ENCODE measurements around the gene NXPH2.
"Not testable (repeated sequence)": the region's sequence is repeated elsewhere in the genome, so short reads cannot be mapped to it uniquely, and the experiment has no call there.

NXPH2 gene

GRCh38 chr2:138760676-138761075 is 19.5 kb downstream of the NXPH2 start:
- in situ Hi-C loops (cut with HindIII; ENCODE audit: low sequenced_read_pairs), result no loop called here

GRCh38 chr2:138757384-138757783 is 22.8 kb downstream of the NXPH2 start:
- in situ Hi-C loops (cut with HindIII; ENCODE audit: low sequenced_read_pairs), result no loop called here

GRCh38 chr2:138752197-138752956 is 27.8 kb downstream of the NXPH2 start:
- in situ Hi-C loops (cut with HindIII; ENCODE audit: low sequenced_read_pairs), result no loop called here

GRCh38 chr2:138744713-138745112 is 35.5 kb downstream of the NXPH2 start:
- in situ Hi-C loops (cut with HindIII; ENCODE audit: low sequenced_read_pairs), result no loop called here

GRCh38 chr2:138742441-138743057 is 37.6 kb downstream of the NXPH2 start:
- in situ Hi-C loops (cut with HindIII; ENCODE audit: low sequenced_read_pairs), result no loop called here

GRCh38 chr2:138741851-138742250 is 38.3 kb downstream of the NXPH2 start:
- in situ Hi-C loops (cut with HindIII; ENCODE audit: low sequenced_read_pairs), result no loop called here

GRCh38 chr2:138737009-138737554 is 43.1 kb downstream of the NXPH2 start:
- in situ Hi-C loops (cut with HindIII; ENCODE audit: low sequenced_read_pairs), result not testable (repeated sequence)

GRCh38 chr2:138732651-138733050 is 47.5 kb downstream of the NXPH2 start:
- in situ Hi-C loops (cut with HindIII; ENCODE audit: low sequenced_read_pairs), result no loop called here

- in situ Hi-C loops (cut with HindIII; ENCODE audit: low sequenced_read_pairs), result no loop called here
These were observed 49.6 kb downstream of the NXPH2 start for GRCh38 chr2:138730497-138731030.

- in situ Hi-C loops (cut with HindIII; ENCODE audit: low sequenced_read_pairs), result no loop called here
These were observed 52.2 kb downstream of the NXPH2 start for GRCh38 chr2:138727956-138728355.

GRCh38 chr2:138726681-138727080 is 53.5 kb downstream of the NXPH2 start:
- in situ Hi-C loops (cut with HindIII; ENCODE audit: low sequenced_read_pairs), result no loop called here

GRCh38 chr2:138724729-138725459 is 55.3 kb downstream of the NXPH2 start:
- in situ Hi-C loops (cut with HindIII; ENCODE audit: low sequenced_read_pairs), result no loop called here

GRCh38 chr2:138724327-138724726 is 55.9 kb downstream of the NXPH2 start:
- in situ Hi-C loops (cut with HindIII; ENCODE audit: low sequenced_read_pairs), result no loop called here

- in situ Hi-C loops (cut with HindIII; ENCODE audit: low sequenced_read_pairs), result no loop called here
These were observed 56.8 kb downstream of the NXPH2 start for GRCh38 chr2:138723196-138723987.

GRCh38 chr2:138722316-138722715 is 57.9 kb downstream of the NXPH2 start:
- in situ Hi-C loops (cut with HindIII; ENCODE audit: low sequenced_read_pairs), result no loop called here

GRCh38 chr2:138720035-138720838 is 60.0 kb downstream of the NXPH2 start:
- in situ Hi-C loops (cut with HindIII; ENCODE audit: low sequenced_read_pairs), result no loop called here

GRCh38 chr2:138718405-138718804 is 61.8 kb downstream of the NXPH2 start:
- in situ Hi-C loops (cut with HindIII; ENCODE audit: low sequenced_read_pairs), result no loop called here

- in situ Hi-C loops (cut with HindIII; ENCODE audit: low sequenced_read_pairs), result no loop called here
These were observed 64.0 kb downstream of the NXPH2 start for GRCh38 chr2:138716183-138716582.

- in situ Hi-C loops (cut with HindIII; ENCODE audit: low sequenced_read_pairs), result no loop called here
These were observed 66.7 kb downstream of the NXPH2 start for GRCh38 chr2:138713504-138713903.

- in situ Hi-C loops (cut with HindIII; ENCODE audit: low sequenced_read_pairs), result no loop called here
These were observed 67.1 kb downstream of the NXPH2 start for GRCh38 chr2:138713069-138713496.

Data from DLD1 (cell line).